ENCODE results near the gene MAFG.

DNA sequence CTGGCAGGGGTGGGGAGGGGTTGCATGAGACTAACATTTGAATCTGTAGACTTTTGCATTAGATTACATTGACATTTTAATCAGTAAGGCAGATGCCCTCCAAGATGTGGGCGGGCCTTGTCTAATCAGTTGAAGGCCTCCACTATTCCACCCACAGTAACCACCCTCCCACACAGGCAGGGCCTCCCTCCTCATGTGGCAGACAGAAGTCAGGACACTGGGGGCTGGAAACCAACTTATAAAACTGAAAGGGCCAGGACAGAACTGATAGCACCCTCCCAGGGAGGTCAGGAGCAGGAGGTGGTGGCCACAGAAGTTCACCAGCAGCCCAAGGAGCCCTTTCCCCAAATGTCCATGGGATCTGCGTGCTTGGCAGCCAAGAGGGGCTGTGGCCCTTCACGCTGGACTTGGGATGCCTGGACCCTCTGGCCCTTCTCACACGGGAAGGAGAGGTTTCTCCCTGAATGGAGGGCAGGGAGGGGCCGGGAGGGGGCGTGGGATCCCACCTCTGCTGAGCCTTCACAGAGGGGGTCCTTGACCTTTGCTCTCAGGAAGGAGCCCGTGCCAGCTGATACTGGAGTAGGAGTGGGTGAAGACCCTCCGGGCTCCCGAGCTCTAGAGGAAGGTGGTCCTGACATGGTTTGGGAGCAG is 4.9 kb upstream of the MAFG start:
- no peak for TF ChIP-seq EZH2 (IDR thresholded peaks at IDR 0.05; ENCODE audit: borderline replicate concordance)
- TF ChIP-seq, protein P1, sequence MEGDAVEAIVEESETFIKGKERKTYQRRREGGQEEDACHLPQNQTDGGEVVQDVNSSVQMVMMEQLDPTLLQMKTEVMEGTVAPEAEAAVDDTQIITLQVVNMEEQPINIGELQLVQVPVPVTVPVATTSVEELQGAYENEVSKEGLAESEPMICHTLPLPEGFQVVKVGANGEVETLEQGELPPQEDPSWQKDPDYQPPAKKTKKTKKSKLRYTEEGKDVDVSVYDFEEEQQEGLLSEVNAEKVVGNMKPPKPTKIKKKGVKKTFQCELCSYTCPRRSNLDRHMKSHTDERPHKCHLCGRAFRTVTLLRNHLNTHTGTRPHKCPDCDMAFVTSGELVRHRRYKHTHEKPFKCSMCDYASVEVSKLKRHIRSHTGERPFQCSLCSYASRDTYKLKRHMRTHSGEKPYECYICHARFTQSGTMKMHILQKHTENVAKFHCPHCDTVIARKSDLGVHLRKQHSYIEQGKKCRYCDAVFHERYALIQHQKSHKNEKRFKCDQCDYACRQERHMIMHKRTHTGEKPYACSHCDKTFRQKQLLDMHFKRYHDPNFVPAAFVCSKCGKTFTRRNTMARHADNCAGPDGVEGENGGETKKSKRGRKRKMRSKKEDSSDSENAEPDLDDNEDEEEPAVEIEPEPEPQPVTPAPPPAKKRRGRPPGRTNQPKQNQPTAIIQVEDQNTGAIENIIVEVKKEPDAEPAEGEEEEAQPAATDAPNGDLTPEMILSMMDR (IDR thresholded peaks at IDR 0.05; ENCODE audit: poor library complexity) = no peak

Data from hepatocyte (in vitro differentiated cells).